Measurements from ENCODE around the gene CCZ1. TPM values are rescaled to one million over a fixed set of nuclear protein-coding genes. Genes with fewer than 3 reads are reported as not detected.

Gene CCZ1
- total RNA-seq (ENCODE audit: low replicate concordance) = 10.2 and 35.3 TPM in 2 replicates

GRCh38 chr7:5898480-5899224, at the start of gene CCZ1:
Gene CCZ1, plus strand, starts transcription at chr7:5898733. Its CDS starts 67 bp downstream, at chr7:5898800.

GRCh38 chr7:5970347-5970911, 71.9 kb downstream of the CCZ1 start, which contains the start of gene RSPH10B:
Gene RSPH10B, minus strand, starts transcription at chr7:5970689. Its CDS starts 3,573 bp downstream, at chr7:5967116.

Other genes starting within 250 kb of the CCZ1 start
- gene RNF216, start 117.1 kb upstream of the CCZ1 start, total RNA-seq (ENCODE audit: low replicate concordance) = 17.4 and 26.0 TPM in 2 replicates
- gene OCM, start 17.9 kb upstream of the CCZ1 start, total RNA-seq (ENCODE audit: low replicate concordance) = not detected in 2 replicates
- gene RSPH10B, start 72.0 kb downstream of the CCZ1 start, total RNA-seq (ENCODE audit: low replicate concordance) = 0.12 and 0.15 TPM in 2 replicates
- gene PMS2, start 110.3 kb downstream of the CCZ1 start, total RNA-seq (ENCODE audit: low replicate concordance) = 15.0 and 16.4 TPM in 2 replicates
- gene AIMP2, start 110.5 kb downstream of the CCZ1 start, total RNA-seq (ENCODE audit: low replicate concordance) = 30.0 and 37.1 TPM in 2 replicates
- gene ANKRD61, start 132.6 kb downstream of the CCZ1 start, total RNA-seq (ENCODE audit: low replicate concordance) = 0.15 and 0.35 TPM in 2 replicates
- gene EIF2AK1, start 160.4 kb downstream of the CCZ1 start, total RNA-seq (ENCODE audit: low replicate concordance) = 26.7 and 74.6 TPM in 2 replicates
- 1.9 and 2.4 TPM in 2 replicates for gene USP42, start 206.2 kb downstream of the CCZ1 start, total RNA-seq (ENCODE audit: low replicate concordance)